OCI-LY7 (cell line): ENCODE results near the gene ZNF354B. TPM values are rescaled to one million over a fixed set of nuclear protein-coding genes. Genes with fewer than 3 reads are reported as not detected.
"Not testable (repeated sequence)": the region's sequence is repeated elsewhere in the genome, so short reads cannot be mapped to it uniquely, and the experiment has no call there.

Experiments
- BruUV-seq: library from RNA; stranded (reverse); fragments of 400-500 nt; replicated peaks from 2 replicates; lab custom pipeline; 2021; lab: Mats Ljungman, UMichigan
- CTCF ChIA-PET: fragments of 300-600 bp; sonication (Branson Sonifier 250); formaldehyde crosslinking; loops from one replicate; lab custom pipeline; 2022; ENCODE audit warnings: antibody characterized with exemption; ENCODE audit not compliant: unreplicated experiment; lab: Charles Lee
- POLR2A ChIA-PET: fragments of 300-600 bp; sonication (Branson Sonifier 250); formaldehyde crosslinking; loops from one replicate; lab custom pipeline; 2022; ENCODE audit warnings: antibody characterized with exemption; lab: Charles Lee
- DNase-seq: peaks from one replicate; pipeline ENCODE4 v3.0.0-alpha.2; 2015; ENCODE audit warnings: low spot score
- H2AFZ ChIP-seq: fragments of 200-600 bp; sonication (generic), shearing (Covaris generic); 2 replicates; pipeline ENCODE4 v1.6.1; 2014; ENCODE audit warnings: mild to moderate bottlenecking, antibody characterized with exemption, low read length, moderate library complexity
- H3K27ac ChIP-seq: fragments of 200-600 bp; sonication (generic); 2 replicates; pipeline ENCODE4 v1.5.1; 2014; ENCODE audit warnings: mixed run types, low read depth, mild to moderate bottlenecking, moderate library complexity, low read length, inconsistent platforms; ENCODE audit not compliant: poor library complexity, severe bottlenecking
- H3K36me3 ChIP-seq: fragments of 200-600 bp; sonication (generic); 2 replicates; pipeline ENCODE4 v1.6.1; 2014; ENCODE audit warnings: mild to moderate bottlenecking, antibody characterized with exemption, low read length, moderate library complexity, mixed read lengths; ENCODE audit not compliant: insufficient read depth
- H3K4me1 ChIP-seq: fragments of 200-600 bp; sonication (generic); 2 replicates; pipeline ENCODE4 v1.5.1; 2014; ENCODE audit warnings: mild to moderate bottlenecking, low read length; ENCODE audit not compliant: insufficient read depth, poor library complexity, severe bottlenecking
- H3K4me2 ChIP-seq: fragments of 200-600 bp; sonication (generic); 2 replicates; pipeline ENCODE4 v1.6.1; 2014; ENCODE audit warnings: mild to moderate bottlenecking, low read length
- H3K4me3 ChIP-seq: fragments of 200-600 bp; sonication (generic); 2 replicates; pipeline ENCODE4 v1.5.1; 2014; ENCODE audit warnings: mild to moderate bottlenecking, low read depth, low read length; ENCODE audit not compliant: poor library complexity, severe bottlenecking
- H3K79me2 ChIP-seq: fragments of 200-600 bp; sonication (generic); 2 replicates; pipeline ENCODE4 v1.6.1; 2016; ENCODE audit warnings: low read depth, mild to moderate bottlenecking, low read length, moderate library complexity, mixed read lengths; ENCODE audit not compliant: insufficient read depth
- H3K9me2 ChIP-seq: fragments of 200-600 bp; sonication (generic); 2 replicates; pipeline ENCODE4 v1.6.1; 2016; ENCODE audit warnings: mild to moderate bottlenecking, low read length, mixed read lengths; ENCODE audit not compliant: insufficient read depth
- H3K9me3 ChIP-seq: fragments of 200-600 bp; sonication (generic); 2 replicates; pipeline ENCODE4 v1.6.1; 2014; ENCODE audit warnings: mild to moderate bottlenecking, mixed run types, low read length, mixed read lengths
- H4K20me1 ChIP-seq: fragments of 200-600 bp; sonication (generic); 2 replicates; pipeline ENCODE4 v1.6.1; 2014; ENCODE audit warnings: mild to moderate bottlenecking, antibody characterized with exemption, low read length, moderate library complexity, mixed read lengths; ENCODE audit not compliant: insufficient read depth
- EZH2phosphoT487 ChIP-seq: fragments of 200-600 bp; sonication (generic); IDR thresholded peaks from 2 replicates; pipeline ENCODE4 v1.6.1; 2018; ENCODE audit warnings: low read depth, borderline replicate concordance, mild to moderate bottlenecking, mixed run types, antibody characterized with exemption, low read length, moderate library complexity, mixed read lengths
- intact Hi-C: fragments of 100-400 bp; cut with micrococcal nuclease; formaldehyde crosslinking; loops from one replicate; pipeline ENCODE4 v1.10.0; 2022; ENCODE audit not compliant: unreplicated experiment
- total RNA-seq, 2 experiments: library from RNA; depleted of rRNA in 1 of 2; stranded (reverse); fragments of >200 nt in 1 of 2; shearing (Covaris generic) in 1 of 2; gene quantifications; 2 replicates each; pipeline ENCODE4 v1.2.3, GENCODE V29; 2014 to 2022
- TF ChIP-seq, protein P1 (sequence below): fragments of 200-600 bp; sonication (generic); conservative IDR thresholded peaks from 2 replicates; pipeline ENCODE4 v1.5.1; 2014; ENCODE audit warnings: mild to moderate bottlenecking, antibody characterized with exemption, low read length, moderate library complexity, mixed read lengths

ZNF354B gene
- total RNA-seq, 2 experiments from 2014 or later, result 11.7 to 15.2 TPM

DNA sequence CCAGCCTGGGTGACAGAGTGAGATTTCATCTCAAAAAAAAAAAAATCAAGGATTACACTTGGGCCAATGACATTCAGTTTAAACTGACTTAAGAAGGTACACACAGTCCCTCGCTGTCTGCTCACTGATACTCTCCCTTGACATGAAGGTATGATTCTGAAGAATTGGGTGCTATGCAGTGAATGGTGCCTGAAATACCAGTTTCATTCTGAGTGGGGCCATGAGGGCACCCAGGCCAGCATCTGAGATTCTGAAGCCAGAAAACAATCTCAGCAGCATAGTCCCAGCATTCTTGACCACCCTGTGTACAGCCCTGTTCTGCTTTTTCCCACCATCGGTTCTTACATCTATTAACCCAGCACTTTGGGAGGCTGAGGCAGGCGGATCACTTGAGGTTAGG lies 7.8 kb upstream of the ZNF354B start:
- H3K79me2 ChIP-seq, result no peaks in the 10 kb centered on the region
- no peak overlapping the region for H3K4me2 ChIP-seq
- ChIA-PET CTCF (no interaction called here), POLR2A (interaction anchor here (0.7 kb wide), 1 partner anchor 751 kb away, joined by 6 read pairs; no protein-coding TSS in a partner anchor)
- no peak for DNase-seq
- H3K27ac ChIP-seq, result no peak overlapping the region
- TF ChIP-seq EZH2phosphoT487, result no peak
- TF ChIP-seq, protein P1, sequence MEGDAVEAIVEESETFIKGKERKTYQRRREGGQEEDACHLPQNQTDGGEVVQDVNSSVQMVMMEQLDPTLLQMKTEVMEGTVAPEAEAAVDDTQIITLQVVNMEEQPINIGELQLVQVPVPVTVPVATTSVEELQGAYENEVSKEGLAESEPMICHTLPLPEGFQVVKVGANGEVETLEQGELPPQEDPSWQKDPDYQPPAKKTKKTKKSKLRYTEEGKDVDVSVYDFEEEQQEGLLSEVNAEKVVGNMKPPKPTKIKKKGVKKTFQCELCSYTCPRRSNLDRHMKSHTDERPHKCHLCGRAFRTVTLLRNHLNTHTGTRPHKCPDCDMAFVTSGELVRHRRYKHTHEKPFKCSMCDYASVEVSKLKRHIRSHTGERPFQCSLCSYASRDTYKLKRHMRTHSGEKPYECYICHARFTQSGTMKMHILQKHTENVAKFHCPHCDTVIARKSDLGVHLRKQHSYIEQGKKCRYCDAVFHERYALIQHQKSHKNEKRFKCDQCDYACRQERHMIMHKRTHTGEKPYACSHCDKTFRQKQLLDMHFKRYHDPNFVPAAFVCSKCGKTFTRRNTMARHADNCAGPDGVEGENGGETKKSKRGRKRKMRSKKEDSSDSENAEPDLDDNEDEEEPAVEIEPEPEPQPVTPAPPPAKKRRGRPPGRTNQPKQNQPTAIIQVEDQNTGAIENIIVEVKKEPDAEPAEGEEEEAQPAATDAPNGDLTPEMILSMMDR, result no peak
- no peaks in the 10 kb centered on the region for H3K9me2 ChIP-seq
- intact Hi-C loops, result no loop called here
- no peaks in the 10 kb centered on the region for H4K20me1 ChIP-seq
- no peaks in the 10 kb centered on the region for H3K4me1 ChIP-seq
- no peak overlapping the region for H3K4me3 ChIP-seq
- H3K9me3 ChIP-seq, result no peaks in the 10 kb centered on the region
- BruUV-seq, result no TSS peak
- no peak overlapping the region for H2AFZ ChIP-seq
- no peaks in the 10 kb centered on the region for H3K36me3 ChIP-seq

DNA sequence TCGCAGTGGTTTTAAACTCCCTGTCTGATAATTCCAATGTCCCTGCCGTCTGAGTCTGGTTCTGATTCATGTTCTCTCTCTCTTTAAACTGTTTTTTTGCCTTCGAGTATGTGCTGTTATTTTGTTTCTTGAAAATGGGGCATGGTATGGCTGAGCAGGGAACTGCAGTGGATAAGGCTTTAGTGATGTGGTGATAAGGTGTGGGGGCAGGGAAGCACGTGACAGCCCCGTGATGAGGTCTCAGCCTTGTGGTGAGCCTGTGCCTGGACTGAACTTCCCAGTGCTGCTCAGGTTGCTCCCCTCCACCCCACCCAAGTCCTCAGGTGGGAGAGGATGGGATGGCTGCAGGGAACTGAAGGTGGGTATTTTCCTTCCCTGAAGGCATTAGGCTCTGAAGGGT lies 5.5 kb upstream of the ZNF354B start:
- H3K9me2 ChIP-seq, result no peaks in the 10 kb centered on the region
- no peaks in the 10 kb centered on the region for H3K36me3 ChIP-seq
- POLR2A ChIA-PET, result interaction anchor here (0.6 kb wide), 1 partner anchor 1088 kb away, joined by 3 read pairs; no protein-coding TSS in a partner anchor
- no peak overlapping the region for H2AFZ ChIP-seq
- intact Hi-C loops, result no loop called here
- no peaks in the 10 kb centered on the region for H3K9me3 ChIP-seq
- TF ChIP-seq EZH2phosphoT487, result no peak
- TF ChIP-seq, protein P1, result no peak
- no peaks in the 10 kb centered on the region for H3K79me2 ChIP-seq
- no peaks in the 10 kb centered on the region for H4K20me1 ChIP-seq
- no peak overlapping the region for H3K27ac ChIP-seq
- DNase-seq, result no peak
- H3K4me2 ChIP-seq, result no peak overlapping the region
- no peak overlapping the region for H3K4me3 ChIP-seq
- CTCF ChIA-PET, result no interaction called here
- peaks cover 6% of the 10 kb centered on the region for H3K4me1 ChIP-seq
- no TSS peak for BruUV-seq

DNA sequence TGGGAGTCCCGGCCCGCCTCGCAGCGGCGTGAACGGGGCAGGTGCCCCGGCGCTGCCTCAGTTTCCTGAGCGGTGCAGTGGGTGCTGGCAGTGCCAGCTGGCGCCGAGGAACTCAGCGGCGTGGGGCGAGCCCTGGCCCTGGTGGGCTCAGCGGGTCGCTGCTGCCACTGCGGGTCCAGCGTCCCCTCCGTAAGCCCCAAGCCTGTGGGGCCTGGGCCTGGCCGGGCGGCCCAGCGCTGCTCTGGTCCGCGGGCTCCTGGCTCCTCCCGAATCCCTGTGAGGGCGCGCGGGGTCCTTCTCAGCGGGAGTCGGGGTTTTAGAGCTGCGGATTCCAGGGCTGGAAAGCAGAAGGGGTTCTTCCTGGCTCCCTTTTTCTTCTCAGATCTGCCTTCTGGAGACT lies 862 bp downstream of the ZNF354B start:
- intact Hi-C loops, H3K9me2 ChIP-seq, H3K4me1 ChIP-seq, DNase-seq, H3K79me2 ChIP-seq, H3K27ac ChIP-seq, H3K9me3 ChIP-seq, BruUV-seq, H4K20me1 ChIP-seq, H2AFZ ChIP-seq, CTCF ChIA-PET, POLR2A ChIA-PET: not testable (repeated sequence)
- H3K4me3 ChIP-seq, result peak overlapping the region; percentile 76
- H3K36me3 ChIP-seq, result peaks cover 16% of the 10 kb centered on the region
- H3K4me2 ChIP-seq, result peak overlapping the region; percentile 60
